Activated CD8-positive, alpha-beta T cell treated with anti-CD3 and anti-CD28 coated beads for 36 hours (primary cell): Measurements from ENCODE around the gene PPOX. TPM values are rescaled to one million over a fixed set of nuclear protein-coding genes. Genes with fewer than 3 reads are reported as not detected.

ENCODE experiments used
- ATAC-seq: fragments of 200-7000 bp; cut with Tn5 transposase; one replicate; pipeline ENCODE4 v1.10.0; 2021; ENCODE audit warnings: mild to moderate bottlenecking, moderate library complexity
- CTCF ChIA-PET: fragments of 350-600 bp; sonication (Branson Sonifier 250); formaldehyde crosslinking; loops from one replicate; lab custom pipeline; 2021; ENCODE audit warnings: antibody characterized with exemption; lab: Charles Lee
- POLR2A ChIA-PET: fragments of 350-600 bp; sonication (Branson Sonifier 250); formaldehyde crosslinking; loops from one replicate; lab custom pipeline; 2021; ENCODE audit warnings: antibody characterized with exemption; lab: Charles Lee
- DNase-seq: peaks from one replicate; pipeline ENCODE4 v3.0.0-alpha.2; 2020
- H3K27ac Mint-ChIP-seq: one replicate; pipeline ENCODE4 v1.8.0; 2021; ENCODE audit warnings: mild to moderate bottlenecking, mixed read lengths
- H3K27me3 Mint-ChIP-seq: one replicate; pipeline ENCODE4 v1.8.0; 2021; ENCODE audit warnings: mixed read lengths
- H3K36me3 Mint-ChIP-seq: one replicate; pipeline ENCODE4 v1.8.0; 2021; ENCODE audit warnings: low read depth, mixed read lengths
- H3K4me1 Mint-ChIP-seq: one replicate; pipeline ENCODE4 v1.8.0; 2021; ENCODE audit warnings: low read depth, mixed read lengths
- H3K4me3 Mint-ChIP-seq: one replicate; pipeline ENCODE4 v1.8.0; 2021; ENCODE audit warnings: mild to moderate bottlenecking, moderate library complexity, mixed read lengths
- H3K9me3 Mint-ChIP-seq: one replicate; pipeline ENCODE4 v1.8.0; 2021; ENCODE audit warnings: mixed read lengths
- intact Hi-C: fragments of 100-400 bp; cut with micrococcal nuclease; formaldehyde crosslinking; loops from one replicate; pipeline ENCODE4 v1.10.0; 2022
- total RNA-seq, 2 experiments: library from RNA; stranded (reverse); gene quantifications; one replicate each; pipeline ENCODE4 v1.2.3, GENCODE V29; 2021
- TF ChIP-seq, protein P1 (sequence below): fragments of 200-600 bp; IDR thresholded peaks from one replicate; pipeline ENCODE4 v1.8.0; 2022; ENCODE audit warnings: antibody characterized with exemption, mild to moderate bottlenecking

Gene PPOX
- total RNA-seq, 2 experiments from 2014 or later: 24.4 to 24.9 TPM

DNA sequence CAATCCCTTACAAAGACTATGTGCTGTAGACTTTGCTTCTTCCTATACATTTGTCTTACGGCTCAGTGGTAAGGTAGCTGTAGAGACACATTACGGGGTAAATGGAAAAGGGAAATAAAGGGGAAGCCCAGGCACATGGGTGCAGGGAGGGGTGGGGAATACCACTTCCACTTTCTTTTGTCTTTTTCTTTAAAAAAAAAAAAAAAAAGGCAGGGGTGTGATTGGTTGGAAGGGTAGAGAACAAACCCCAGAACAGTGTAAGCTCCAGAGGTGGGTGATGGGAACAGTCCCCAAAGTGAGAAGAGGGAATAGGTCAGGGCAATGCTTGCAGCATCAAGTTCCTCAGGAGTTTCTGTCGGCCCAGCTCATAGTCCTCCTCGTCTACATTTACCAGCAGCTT is 44.4 kb upstream of the PPOX start:
- POLR2A ChIA-PET: interaction anchor here (0.7 to 0.9 kb wide), 3 partner anchors 10 to 72 kb away, joined by 3 to 4 read pairs (median 3); no protein-coding TSS in a partner anchor
- no peak for DNase-seq
- no peaks in the 10 kb centered on the region for H3K9me3 Mint-ChIP-seq
- TF ChIP-seq, protein P1, sequence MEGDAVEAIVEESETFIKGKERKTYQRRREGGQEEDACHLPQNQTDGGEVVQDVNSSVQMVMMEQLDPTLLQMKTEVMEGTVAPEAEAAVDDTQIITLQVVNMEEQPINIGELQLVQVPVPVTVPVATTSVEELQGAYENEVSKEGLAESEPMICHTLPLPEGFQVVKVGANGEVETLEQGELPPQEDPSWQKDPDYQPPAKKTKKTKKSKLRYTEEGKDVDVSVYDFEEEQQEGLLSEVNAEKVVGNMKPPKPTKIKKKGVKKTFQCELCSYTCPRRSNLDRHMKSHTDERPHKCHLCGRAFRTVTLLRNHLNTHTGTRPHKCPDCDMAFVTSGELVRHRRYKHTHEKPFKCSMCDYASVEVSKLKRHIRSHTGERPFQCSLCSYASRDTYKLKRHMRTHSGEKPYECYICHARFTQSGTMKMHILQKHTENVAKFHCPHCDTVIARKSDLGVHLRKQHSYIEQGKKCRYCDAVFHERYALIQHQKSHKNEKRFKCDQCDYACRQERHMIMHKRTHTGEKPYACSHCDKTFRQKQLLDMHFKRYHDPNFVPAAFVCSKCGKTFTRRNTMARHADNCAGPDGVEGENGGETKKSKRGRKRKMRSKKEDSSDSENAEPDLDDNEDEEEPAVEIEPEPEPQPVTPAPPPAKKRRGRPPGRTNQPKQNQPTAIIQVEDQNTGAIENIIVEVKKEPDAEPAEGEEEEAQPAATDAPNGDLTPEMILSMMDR: no peak
- intact Hi-C loops: no loop called here
- no peak overlapping the region for H3K4me3 Mint-ChIP-seq
- peaks cover 43% of the 10 kb centered on the region for H3K4me1 Mint-ChIP-seq
- peak overlapping the region; percentile 88 for H3K27ac Mint-ChIP-seq
- no peak for ATAC-seq
- H3K36me3 Mint-ChIP-seq: peaks cover 61% of the 10 kb centered on the region
- H3K27me3 Mint-ChIP-seq: no peaks in the 10 kb centered on the region
- CTCF ChIA-PET: interaction anchor here (0.8 to 1.0 kb wide), 2 partner anchors 17 to 19 kb away, joined by 3 to 4 read pairs; no protein-coding TSS in a partner anchor

DNA sequence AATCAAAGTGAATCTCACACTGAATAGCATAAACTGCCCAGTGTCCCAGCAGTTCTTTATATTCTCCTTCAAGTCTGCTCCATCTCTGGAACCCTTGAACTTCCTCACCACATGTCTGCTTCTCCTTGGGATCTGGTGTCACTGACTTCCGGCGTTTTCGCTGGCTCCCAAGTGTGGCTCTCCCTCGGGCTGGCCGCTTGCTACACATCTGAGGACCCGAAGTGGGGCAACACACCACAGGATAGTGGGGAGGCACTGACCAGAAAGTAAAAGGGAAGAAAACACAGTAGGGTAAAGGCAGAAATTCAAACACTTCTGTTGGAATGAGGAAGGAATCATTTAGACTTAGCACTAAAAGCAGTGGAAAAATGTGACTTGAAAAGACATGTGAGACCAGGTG is 43.3 kb upstream of the PPOX start:
- POLR2A ChIA-PET: no interaction called here
- H3K27ac Mint-ChIP-seq: peak overlapping the region; percentile 55

DNA sequence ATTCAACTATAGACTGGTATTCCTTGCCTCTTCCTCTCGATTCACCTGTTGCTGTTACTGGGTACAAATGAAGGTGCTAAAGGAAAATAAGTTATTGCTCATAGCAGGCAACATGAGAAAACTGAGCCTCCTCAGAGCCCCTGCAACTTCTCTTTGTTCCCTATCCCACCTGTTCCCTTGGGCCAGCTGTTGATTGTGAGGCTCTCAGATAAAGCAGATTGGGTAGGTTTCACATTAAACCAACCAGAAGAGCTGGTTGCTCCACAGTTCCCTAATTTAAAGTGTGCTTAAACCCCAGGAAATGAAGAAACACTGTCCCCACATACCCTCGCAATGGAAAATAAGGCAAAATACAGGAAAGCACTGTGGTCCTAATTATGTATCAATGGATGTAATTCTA is 38.6 kb upstream of the PPOX start:
- POLR2A ChIA-PET: interaction anchor here (0.6 to 2.8 kb wide), 6 partner anchors 10 to 58 kb away, joined by 3 to 13 read pairs (median 4); partner anchors contain the start of genes ARHGAP30, NIT1 and PFDN2
- DNase-seq: no peak

More for the DNA sequence above, 43.3 kb upstream of the PPOX start:
- no peak overlapping the region for H3K4me3 Mint-ChIP-seq
- H3K36me3 Mint-ChIP-seq: peaks cover 67% of the 10 kb centered on the region
- no peaks in the 10 kb centered on the region for H3K27me3 Mint-ChIP-seq
- intact Hi-C loops: no loop called here
- H3K9me3 Mint-ChIP-seq: no peaks in the 10 kb centered on the region
- ATAC-seq: no peak
- TF ChIP-seq, protein P1: no peak
- no peak for DNase-seq
- peaks cover 45% of the 10 kb centered on the region for H3K4me1 Mint-ChIP-seq
- CTCF ChIA-PET: no interaction called here

DNA sequence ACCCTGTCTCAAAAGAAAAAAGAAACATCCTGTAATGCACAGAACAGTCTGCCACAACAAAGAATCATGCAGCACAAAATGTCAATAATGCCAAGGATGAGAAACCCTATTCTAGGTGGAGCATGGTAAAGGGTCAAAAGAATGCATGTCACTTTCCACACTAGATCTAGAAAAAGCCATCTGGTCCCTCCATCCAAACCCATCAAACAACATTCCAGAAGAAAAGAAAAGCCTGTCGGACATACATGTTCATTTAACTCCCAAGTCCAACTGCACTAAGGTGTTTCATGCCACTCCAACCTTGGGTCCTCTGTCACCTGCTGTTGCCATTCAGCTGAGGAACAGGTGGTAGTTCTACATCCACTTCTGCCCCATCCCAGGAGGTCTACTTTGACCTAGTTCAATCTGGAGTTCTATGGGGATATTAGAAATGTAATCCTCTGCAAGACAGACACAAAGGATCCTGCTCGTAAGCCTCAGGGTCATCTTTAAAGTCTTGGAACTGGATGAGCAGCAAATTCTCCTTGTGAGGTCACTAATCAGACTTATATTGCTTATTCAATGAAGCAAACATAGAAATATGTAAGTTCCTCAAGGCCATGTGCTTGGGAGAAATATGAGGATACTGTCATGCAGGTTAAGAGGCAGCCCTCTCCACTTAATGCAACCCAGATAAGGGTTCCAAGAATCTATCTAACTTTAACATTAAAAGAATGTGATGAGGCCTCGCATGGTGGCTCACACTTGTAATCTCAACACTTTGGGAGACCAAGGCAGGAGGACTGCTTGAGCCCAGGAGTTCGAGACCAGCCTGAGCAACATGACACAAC is 37.4 kb upstream of the PPOX start:
- Mint-ChIP-seq H3K27me3 (no peaks in the 10 kb centered on the region), H3K4me3 (no peak overlapping the region), H3K36me3 (peaks cover 52% of the 10 kb centered on the region), H3K9me3 (no peaks in the 10 kb centered on the region), H3K27ac (peak overlapping the region; percentile 58), H3K4me1 (peaks cover 46% of the 10 kb centered on the region)
- CTCF ChIA-PET: interaction anchor here (0.7 to 1.7 kb wide), 5 partner anchors 9 to 175 kb away, joined by 3 to 6 read pairs (median 3); partner anchors contain the start of genes ITLN2, NIT1 and PFDN2
- no peak for ATAC-seq
- POLR2A ChIA-PET: interaction anchor here (0.9 kb wide), 1 partner anchor 83 kb away, joined by 3 read pairs; the partner anchor contains the start of gene USF1
- TF ChIP-seq, protein P1: no peak
- no peak for DNase-seq
- intact Hi-C loops: no loop called here

More for the DNA sequence above, 38.6 kb upstream of the PPOX start:
- CTCF ChIA-PET: interaction anchor here (0.8 to 1.8 kb wide), 8 partner anchors 9 to 65 kb away, joined by 3 to 7 read pairs (median 3); partner anchors contain the start of genes KLHDC9, NIT1 and PFDN2
- peaks cover 61% of the 10 kb centered on the region for H3K36me3 Mint-ChIP-seq
- H3K9me3 Mint-ChIP-seq: no peaks in the 10 kb centered on the region
- H3K27ac Mint-ChIP-seq: peak overlapping the region; percentile 73
- TF ChIP-seq, protein P1: no peak
- H3K4me1 Mint-ChIP-seq: peaks cover 50% of the 10 kb centered on the region
- no peak for ATAC-seq
- H3K27me3 Mint-ChIP-seq: no peaks in the 10 kb centered on the region
- intact Hi-C loops: no loop called here
- H3K4me3 Mint-ChIP-seq: no peak overlapping the region
